ENCODE data around the gene MTHFD2L. TPM values are rescaled to one million over a fixed set of nuclear protein-coding genes. Genes with fewer than 3 reads are reported as not detected.
"Not testable (repeated sequence)": the region's sequence is repeated elsewhere in the genome, so short reads cannot be mapped to it uniquely, and the experiment has no call there.

Gene MTHFD2L
- total RNA-seq, 1 donor from 2014 or later = 14.5 TPM

DNA sequence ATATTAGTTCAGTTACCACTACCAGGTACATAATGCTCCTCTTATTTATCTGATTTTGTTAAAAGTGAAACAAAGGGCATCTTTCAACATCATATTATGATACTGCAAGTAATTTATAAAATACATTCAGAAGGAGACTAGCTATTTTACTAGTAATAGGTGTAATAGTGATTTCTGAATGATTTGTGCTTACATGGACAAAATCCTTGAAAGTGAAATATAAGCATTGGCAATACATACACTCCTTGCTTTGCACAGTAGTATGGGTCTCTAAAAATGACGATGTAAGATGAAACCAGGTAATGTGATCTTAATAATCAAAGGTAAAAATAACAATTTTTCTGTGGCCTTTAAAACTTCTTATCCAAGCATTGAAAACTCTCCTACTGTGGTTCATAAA is 17.5 kb downstream of the MTHFD2L start:
- DNase-seq (ENCODE audit: low spot score) = no peak
- intact Hi-C loops (cut with DNase I) = no loop called here

- intact Hi-C loops (cut with DNase I) = no loop called here
- DNase-seq (ENCODE audit: low spot score) = no peak
These were observed 20.9 kb downstream of the MTHFD2L start for GRCh38 chr4:74178798-74179197.

DNA sequence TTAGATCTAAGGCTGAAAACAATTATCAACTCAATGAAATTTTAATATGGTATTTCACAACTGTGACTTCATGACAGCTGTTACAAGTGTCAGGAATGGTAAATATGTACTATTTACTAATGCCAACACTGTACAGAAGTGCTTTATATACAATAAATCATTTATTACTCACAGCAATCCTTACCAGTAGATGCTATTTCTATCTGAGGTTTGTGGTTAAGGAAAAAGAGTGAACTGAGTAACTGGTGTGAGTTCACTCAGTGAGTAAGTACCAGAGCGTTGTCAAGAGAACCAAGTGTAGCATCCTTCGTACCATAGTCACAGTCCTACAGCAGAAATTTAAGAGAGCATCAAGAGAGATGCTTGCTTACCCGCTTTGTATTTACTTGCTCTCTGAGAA is 23.3 kb downstream of the MTHFD2L start:
- intact Hi-C loops (cut with DNase I) = no loop called here
- no peak for DNase-seq (ENCODE audit: low spot score)

DNA sequence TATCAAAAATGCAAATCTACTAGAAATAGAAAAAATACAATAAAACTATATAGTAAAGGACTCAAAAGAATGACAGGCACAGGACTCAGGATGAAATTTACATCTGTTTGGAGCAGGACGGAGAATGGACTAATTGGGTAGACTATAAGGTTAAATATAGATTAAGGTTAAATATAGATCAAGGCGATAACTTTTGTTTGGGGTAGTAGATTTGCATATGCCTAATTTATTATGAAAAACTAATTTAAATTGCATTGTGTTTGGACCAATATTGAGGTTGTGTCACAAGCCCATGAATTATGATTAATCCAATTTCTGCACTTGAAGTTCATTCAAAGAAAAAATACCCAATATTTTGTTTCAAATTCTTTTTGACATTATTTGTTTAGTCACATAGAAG is 31.0 kb downstream of the MTHFD2L start:
- intact Hi-C loops (cut with DNase I) = loop anchor here (2.0 kb wide), 1 partner anchor 122 kb away; no protein-coding TSS in a partner anchor
- DNase-seq (ENCODE audit: low spot score) = no peak

DNA sequence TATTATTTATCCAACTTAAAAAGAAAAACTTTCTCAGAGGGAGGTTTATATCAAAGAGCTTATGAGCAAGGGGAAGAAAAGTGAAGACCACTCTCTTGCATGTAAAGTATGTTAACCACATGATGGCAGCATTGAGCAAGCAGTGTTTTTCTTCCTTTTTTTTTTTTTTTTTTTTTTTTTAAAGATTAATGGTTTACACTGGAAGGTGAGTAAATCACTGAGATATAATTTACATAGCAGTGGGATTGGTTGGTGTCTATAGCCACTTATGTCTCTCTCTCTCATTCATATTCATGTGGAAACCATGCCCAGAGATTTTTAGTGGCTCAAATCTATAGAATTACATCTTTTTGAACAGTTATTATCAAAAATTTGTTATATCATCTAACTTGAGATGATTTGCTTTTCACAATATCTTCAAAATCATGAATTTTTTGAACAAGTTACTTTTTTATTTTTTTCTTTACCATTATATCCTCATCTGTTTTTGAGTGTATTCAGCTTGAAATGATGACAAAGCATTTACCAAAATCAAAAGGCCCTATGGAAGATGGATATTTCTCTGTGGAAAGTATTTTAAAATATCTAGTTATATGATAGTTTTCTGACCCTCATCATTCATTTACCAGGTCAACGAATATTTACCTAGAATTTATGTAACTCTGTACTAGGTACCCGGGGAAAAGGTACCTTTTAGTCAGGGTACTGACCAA is 31.6 kb downstream of the MTHFD2L start:
- intact Hi-C loops (cut with DNase I) = loop anchor here (2.0 kb wide), 1 partner anchor 121 kb away; no protein-coding TSS in a partner anchor

DNA sequence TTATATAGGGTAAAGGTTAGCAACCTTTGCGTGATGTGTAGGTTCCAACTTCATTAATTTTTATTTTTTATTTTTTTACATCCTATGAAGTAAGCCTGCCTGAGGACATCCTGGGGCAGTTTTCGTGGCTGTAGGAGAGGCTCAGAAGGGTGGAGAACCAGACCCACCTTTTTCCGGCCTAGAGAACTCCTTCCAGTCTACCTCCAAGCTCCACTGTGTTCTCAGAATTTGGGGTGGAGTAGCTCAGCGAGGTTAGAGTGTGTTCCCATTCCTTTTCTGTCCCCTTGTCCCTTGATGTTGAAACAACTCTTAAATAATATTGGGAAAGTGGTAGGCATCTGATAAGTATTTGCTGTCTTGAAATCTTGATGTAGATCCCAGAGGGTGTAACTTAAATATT is 32.4 kb downstream of the MTHFD2L start:
- DNase-seq (ENCODE audit: low spot score) = no peak
- intact Hi-C loops (cut with DNase I) = no loop called here

More for the DNA sequence above, 31.6 kb downstream of the MTHFD2L start:
- DNase-seq (ENCODE audit: low spot score) = no peak

DNA sequence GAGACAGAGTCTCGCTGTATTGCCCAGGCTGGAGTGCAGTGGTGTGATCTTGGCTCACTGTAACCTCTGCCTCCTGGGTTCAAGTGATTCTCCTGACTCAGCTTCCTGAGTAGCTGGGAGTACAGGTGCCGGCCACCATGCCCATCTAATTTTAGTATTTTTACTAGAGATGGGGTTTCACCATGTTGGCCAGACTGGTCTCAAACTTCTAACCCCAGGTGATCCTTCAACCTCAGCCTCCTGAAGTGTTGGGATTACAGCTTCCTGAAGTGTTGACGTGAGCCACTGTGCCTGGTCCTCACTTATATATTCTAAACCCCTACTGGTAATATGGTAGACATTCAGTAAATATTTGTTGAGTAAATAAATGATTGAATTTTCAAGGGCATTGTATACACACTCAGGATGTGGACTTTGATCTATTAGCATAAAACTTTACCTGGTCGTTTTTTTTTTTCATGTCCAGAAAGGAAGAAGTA is 33.0 kb downstream of the MTHFD2L start:
- no peak for DNase-seq (ENCODE audit: low spot score)
- intact Hi-C loops (cut with DNase I) = no loop called here

DNA sequence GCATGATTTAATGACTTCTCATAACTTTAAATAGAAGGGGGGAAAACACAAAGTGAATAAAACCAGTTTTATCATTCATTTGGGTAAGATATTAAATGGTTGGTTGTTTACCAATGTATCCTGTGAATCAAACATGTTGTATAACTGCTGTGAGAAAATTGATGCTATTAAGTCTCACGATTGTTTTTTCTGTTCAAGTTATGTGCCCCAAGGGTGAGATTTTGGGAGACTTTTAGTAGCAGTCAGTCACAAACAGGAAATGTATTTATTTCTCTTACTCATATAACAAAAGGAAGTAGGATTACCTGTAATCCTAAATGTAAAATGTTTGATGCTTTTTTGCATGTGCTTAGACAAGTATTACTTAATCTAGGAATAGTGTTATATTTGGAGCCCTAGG is 39.2 kb downstream of the MTHFD2L start:
- DNase-seq (ENCODE audit: low spot score) = no peak
- intact Hi-C loops (cut with DNase I) = no loop called here

- intact Hi-C loops (cut with DNase I) = no loop called here
- no peak for DNase-seq (ENCODE audit: low spot score)
These were observed 44.2 kb downstream of the MTHFD2L start for GRCh38 chr4:74202062-74202586.

- intact Hi-C loops (cut with DNase I) = no loop called here
- DNase-seq (ENCODE audit: low spot score) = no peak
These were observed 45.5 kb downstream of the MTHFD2L start for GRCh38 chr4:74203467-74203866.

GRCh38 chr4:74205046-74205445 is 47.1 kb downstream of the MTHFD2L start:
- intact Hi-C loops (cut with DNase I) = no loop called here
- DNase-seq (ENCODE audit: low spot score) = no peak

GRCh38 chr4:74205559-74205958 is 47.6 kb downstream of the MTHFD2L start:
- intact Hi-C loops (cut with DNase I) = no loop called here
- DNase-seq (ENCODE audit: low spot score) = no peak

DNA sequence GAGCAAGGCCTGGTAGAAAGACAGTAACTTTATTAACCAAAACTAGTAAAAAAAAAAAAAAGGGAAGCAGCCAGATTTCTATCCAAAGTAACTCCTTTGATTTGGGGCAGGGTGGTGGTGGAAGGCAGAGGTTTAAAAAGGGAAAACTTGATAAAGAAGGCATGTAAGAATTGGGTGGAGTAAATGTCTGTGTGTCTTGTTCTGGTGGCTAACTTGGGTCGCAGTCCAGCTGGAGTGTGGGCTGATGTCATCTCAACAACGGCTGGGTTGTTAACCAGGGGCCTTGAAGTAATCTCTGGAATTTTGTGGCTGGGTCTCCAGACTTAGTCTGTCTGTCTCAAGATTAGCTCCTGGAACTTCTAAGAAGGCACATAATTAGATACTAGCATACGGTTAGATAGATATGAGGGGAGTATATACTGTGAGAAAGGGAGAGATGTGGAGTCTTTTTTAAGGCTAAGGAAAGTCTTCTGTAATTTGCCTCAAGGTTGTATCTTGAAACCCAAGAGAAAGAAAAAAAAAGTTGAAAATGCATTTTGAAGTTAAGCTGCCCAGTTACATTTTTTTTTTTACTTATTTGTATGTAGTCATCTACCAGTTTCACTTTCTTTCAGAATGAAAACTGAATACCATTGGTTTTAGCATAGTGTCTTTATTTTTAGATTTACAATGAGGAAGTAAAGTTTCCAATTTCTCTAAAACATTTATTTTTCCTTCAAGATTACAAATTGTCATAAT is 48.3 kb downstream of the MTHFD2L start:
- intact Hi-C loops (cut with DNase I) = no loop called here
- no peak for DNase-seq (ENCODE audit: low spot score)

DNA sequence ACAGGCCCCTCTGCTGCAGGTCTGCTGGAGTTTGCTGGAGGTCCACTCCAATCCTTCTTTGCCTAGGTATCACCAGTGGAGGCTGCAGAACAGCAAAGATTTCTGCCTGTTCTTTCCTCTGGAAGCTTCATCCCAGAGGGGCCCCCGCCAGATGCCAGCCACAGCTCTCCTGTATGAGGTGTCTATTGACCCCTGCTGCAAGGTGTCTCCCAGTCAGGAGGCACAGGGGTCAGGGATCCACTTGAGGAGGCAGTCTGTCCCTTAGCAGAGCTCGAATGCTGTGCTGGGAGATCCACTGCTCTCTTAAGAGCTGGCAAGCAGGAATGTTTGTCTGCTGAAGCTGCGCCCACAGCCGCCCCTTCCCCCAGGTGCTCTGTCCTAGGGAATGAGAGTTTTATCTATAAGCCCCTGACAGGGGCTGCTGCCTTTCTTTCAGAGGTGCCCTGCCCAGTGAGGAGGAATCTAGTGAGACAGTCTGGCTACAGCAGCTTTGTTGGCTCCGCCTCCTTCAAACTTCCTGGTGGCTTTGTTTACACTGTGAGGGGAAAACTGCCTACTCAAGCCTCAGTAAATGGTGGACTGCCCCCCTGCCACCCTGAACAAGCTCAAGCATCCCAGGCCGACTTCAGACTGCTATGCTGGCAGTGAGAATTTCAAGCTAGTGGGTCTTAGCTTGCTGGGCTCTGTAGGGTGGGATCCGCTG is 56.7 kb downstream of the MTHFD2L start:
- DNase-seq (ENCODE audit: low spot score); intact Hi-C loops (cut with DNase I): not testable (repeated sequence)

- intact Hi-C loops (cut with DNase I); DNase-seq (ENCODE audit: low spot score): not testable (repeated sequence)
These were observed 57.3 kb downstream of the MTHFD2L start for GRCh38 chr4:74215236-74215635.

DNA sequence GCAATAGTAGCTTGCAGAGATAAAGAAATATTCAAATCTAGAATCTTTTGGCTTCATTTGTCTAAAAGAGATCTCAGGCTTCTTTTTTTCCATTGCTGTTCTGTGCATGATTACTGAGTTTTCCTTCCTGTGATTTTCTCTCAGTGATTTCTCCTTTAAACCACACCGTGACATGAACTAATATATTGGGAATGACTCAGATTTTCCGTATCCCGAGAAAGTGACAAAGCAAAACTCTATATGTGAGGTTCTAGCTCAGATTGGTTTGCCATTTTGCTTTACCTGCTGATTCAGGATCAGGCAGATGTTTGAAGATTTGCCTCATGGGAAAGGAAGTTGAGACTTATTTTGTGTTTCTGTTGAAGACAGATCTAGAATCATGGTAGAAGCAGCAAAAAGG is 59.4 kb downstream of the MTHFD2L start:
- intact Hi-C loops (cut with DNase I) = no loop called here
- DNase-seq (ENCODE audit: low spot score) = no peak

DNA sequence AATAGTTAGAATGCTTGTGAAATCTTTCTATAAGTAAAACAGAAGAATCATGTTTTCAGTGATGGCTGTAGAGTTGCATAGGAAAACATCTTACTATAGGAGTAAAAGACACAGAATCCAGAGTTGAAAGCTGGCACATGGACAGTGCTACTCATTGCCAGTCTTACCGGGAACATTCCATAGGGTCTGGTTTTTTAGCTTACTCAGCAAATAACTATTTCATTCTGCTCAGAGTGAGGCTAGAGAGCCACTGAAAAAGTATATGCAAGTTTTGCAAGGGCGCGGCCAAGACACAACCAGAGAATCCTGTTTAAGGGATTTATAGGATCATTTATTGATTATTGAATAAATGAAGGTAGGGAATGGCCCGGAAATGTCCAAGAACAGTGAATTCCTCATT is 60.3 kb downstream of the MTHFD2L start:
- intact Hi-C loops (cut with DNase I) = no loop called here

DNA sequence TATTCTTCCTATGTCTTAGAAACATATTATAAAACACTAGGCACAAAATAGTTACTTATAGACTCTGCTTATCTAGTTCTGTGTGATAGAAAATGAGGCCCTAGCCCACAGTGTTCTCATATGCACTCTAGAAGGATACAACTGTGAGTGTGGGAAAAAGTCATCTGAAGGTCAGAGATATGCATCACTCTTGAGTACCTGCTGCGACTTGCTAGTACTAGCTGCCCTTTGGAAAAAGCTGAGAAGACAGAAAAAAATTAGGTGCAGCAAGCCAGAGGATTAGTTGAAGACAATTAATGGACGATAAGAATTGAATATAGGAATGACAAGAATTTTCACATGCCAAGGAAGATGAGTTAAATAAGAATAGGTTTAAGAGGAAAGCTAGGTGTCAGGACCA is 61.3 kb downstream of the MTHFD2L start:
- DNase-seq (ENCODE audit: low spot score) = no peak
- intact Hi-C loops (cut with DNase I) = no loop called here

More for the DNA sequence above, 60.3 kb downstream of the MTHFD2L start:
- DNase-seq (ENCODE audit: low spot score) = no peak

- intact Hi-C loops (cut with DNase I) = loop anchor here (10.0 kb wide), 1 partner anchor 452 kb away; no protein-coding TSS in a partner anchor
- DNase-seq (ENCODE audit: low spot score) = no peak
These were observed 65.2 kb downstream of the MTHFD2L start for GRCh38 chr4:74223098-74223497.

DNA sequence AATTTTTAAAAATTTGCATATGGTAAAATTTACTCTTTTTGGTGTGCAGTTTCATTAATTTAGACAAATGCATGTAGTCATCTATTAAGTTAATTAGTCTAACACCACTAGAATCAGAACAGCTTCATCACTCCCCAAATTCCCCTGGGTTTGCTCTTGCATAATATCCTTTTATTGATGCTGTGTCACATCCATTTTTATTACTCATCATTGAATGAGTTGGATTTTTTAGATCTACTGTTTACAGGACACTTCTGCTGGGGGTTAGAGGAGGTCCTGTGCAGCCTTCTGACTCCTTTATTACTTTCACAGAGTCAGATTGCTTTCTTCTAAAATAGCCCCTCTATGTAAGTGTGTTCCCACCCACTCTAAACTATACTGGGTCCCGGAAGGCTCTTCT is 65.9 kb downstream of the MTHFD2L start:
- intact Hi-C loops (cut with DNase I) = loop anchor here (10.0 kb wide), 1 partner anchor 451 kb away; no protein-coding TSS in a partner anchor
- no peak for DNase-seq (ENCODE audit: low spot score)

All from cardiac septum (tissue), 1 donor.